Pancreas (tissue), 10 donors: Measurements from ENCODE around the gene SH3BGRL. TPM values are rescaled to one million over a fixed set of nuclear protein-coding genes. Genes with fewer than 3 reads are reported as not detected.

Experiments used
- ATAC-seq, 4 donors: fragments of 200-7000 bp; cut with Tn5 transposase; one replicate each; pipeline versions ENCODE4 v1.8.0 to v1.9.1; 2020; ENCODE audit warnings: mild to moderate bottlenecking in 4 of 4, moderate library complexity in 4 of 4
- DNase-seq, 6 donors: peaks; one replicate each; pipeline ENCODE4 v3.0.0-alpha.2; 2020
- FAIRE-seq: peaks from 2 replicates; lab custom pipeline; 2012; peaks lifted over from hg19 to GRCh38; lab: Jason Lieb, UNC
- H3K27ac ChIP-seq, 4 donors: fragments of 200-600 bp; sonication (generic); 1 replicate in 3 of 4; 2 replicates in 1 of 4; pipeline versions ENCODE4 v1.5.0 to v1.8.0; 2020
- H3K27me3 ChIP-seq, 4 donors: fragments of 200-600 bp; one replicate each; pipeline ENCODE4 v1.8.0; 2021
- H3K36me3 ChIP-seq, 3 donors: fragments of 200-600 bp; sonication (generic) in 1 of 3; one replicate each; pipeline versions ENCODE4 v1.5.0 to v1.8.0; 2020 to 2021
- H3K4me1 ChIP-seq, 3 donors: fragments of 200-600 bp; one replicate each; pipeline ENCODE4 v1.8.0; 2021
- H3K4me3 ChIP-seq, 4 donors: fragments of 200-600 bp; sonication (generic) in 2 of 4; one replicate each; pipeline versions ENCODE4 v1.5.0 to v1.8.0; 2020 to 2021
- H3K9me3 ChIP-seq, 4 donors: fragments of 200-600 bp; one replicate each; pipeline ENCODE4 v1.8.0; 2021
- WGBS, 2 donors: extraction: QIAGEN DNeasy Blood & Tissue Kit; methylation state at CpG; one replicate each; pipeline ENCODE4 v1.1.7; 2013; 5-methylcytosine and 5-hydroxymethylcytosine counted together
- intact Hi-C, 3 donors: fragments of 100-400 bp; cut with DNase I; formaldehyde crosslinking; loops; one replicate each; pipeline versions ENCODE4 v1.11.1 to v1.14.2; 2022
- polyA plus RNA-seq, 2 donors: library from polyadenylated mRNA; stranded (reverse); fragments of 200-250 nt; gene quantifications; one replicate each; pipeline ENCODE4 v1.2.3, GENCODE V29; 2013
- total RNA-seq, 6 donors: library from RNA; stranded (reverse); fragmentation: NEBNext Ultra II Directional in 4 of 6; extraction: Animal tissue kit (Norgen Biotek cat#: 25700) in 4 of 6; gene quantifications; one replicate each; pipeline versions ENCODE4 v1.2.1 to v1.2.4, GENCODE V29; 2021 to 2023
- TF ChIP-seq, protein P1 (sequence below), 4 donors: fragments of 200-600 bp; sonication (generic) in 3 of 4; IDR thresholded peaks; one replicate each; pipeline versions ENCODE4 v1.5.0 to v1.8.0; 2021; ENCODE audit warnings: antibody characterized with exemption in 4 of 4
- donor health status: healthy with polysubstance abuse.
- donor health status: DM: no; HTN: no; CAD: no; lungs with moderate emphysema.
- donor health status: DM: no; HTN: no; CAD: no.
- donor health status: control.
- donor health status: control.
- donor health status: Bipolar disorder and iron deficiency.
- donor health status: DM: yes; HTN: yes; CAD: no.
- donor health status: DM: no; HTN: no; CAD: no.
- donor health status: DM: no; HTN: no; CAD: no.
- donor health status: DM: yes; HTN: yes; CAD: no.

SH3BGRL gene
- total and polyA plus RNA-seq, 8 donors: 28.1 to 67.0 (median 37.2) TPM

DNA sequence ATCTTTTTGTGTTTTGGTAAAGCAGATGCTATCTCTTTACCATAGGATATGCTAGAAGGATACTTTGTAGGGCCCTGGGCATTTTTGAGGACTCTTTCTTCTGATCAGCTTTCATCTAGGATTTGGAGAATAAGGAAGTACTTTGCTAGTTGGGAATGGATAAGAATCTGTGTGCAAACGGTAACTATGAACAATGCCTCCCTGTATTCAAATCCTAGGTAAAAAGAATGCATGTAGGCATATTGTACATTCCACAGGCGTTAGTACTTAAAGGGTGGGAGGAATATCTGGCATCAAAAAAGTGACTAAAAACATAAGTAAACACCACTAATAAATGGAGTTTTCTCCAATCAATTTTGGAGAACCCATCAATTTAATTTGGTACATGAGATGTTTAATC, 59.7 kb downstream of the SH3BGRL start:
- intact Hi-C loops: no loop called here
- no peak for DNase-seq
- Histone ChIP-seq H3K4me1 (no peaks in the 10 kb centered on the region), H3K9me3 (no peaks in the 10 kb centered on the region), H3K27me3 (no peaks in the 10 kb centered on the region), H3K27ac (no peak overlapping the region), H3K36me3 (no peaks in the 10 kb centered on the region), H3K4me3 (no peak overlapping the region)
- no peak for ATAC-seq
- FAIRE-seq: no peak
- 48 to 64% methylated on average over 2 of the region's 2 CpGs for whole genome bisulfite sequencing, 2 donors
- TF ChIP-seq, protein P1, sequence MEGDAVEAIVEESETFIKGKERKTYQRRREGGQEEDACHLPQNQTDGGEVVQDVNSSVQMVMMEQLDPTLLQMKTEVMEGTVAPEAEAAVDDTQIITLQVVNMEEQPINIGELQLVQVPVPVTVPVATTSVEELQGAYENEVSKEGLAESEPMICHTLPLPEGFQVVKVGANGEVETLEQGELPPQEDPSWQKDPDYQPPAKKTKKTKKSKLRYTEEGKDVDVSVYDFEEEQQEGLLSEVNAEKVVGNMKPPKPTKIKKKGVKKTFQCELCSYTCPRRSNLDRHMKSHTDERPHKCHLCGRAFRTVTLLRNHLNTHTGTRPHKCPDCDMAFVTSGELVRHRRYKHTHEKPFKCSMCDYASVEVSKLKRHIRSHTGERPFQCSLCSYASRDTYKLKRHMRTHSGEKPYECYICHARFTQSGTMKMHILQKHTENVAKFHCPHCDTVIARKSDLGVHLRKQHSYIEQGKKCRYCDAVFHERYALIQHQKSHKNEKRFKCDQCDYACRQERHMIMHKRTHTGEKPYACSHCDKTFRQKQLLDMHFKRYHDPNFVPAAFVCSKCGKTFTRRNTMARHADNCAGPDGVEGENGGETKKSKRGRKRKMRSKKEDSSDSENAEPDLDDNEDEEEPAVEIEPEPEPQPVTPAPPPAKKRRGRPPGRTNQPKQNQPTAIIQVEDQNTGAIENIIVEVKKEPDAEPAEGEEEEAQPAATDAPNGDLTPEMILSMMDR (IDR thresholded peaks at IDR 0.05): no peak

- TF ChIP-seq, protein P1 (IDR thresholded peaks at IDR 0.05): no peak
- no peaks in the 10 kb centered on the region for H3K27me3 ChIP-seq
- no peaks in the 10 kb centered on the region for H3K9me3 ChIP-seq
- intact Hi-C loops: no loop called here
- no peak for DNase-seq
- 11 to 15% methylated on average over 2 of the region's 2 CpGs for WGBS, 2 donors
- H3K4me3 ChIP-seq: no peak overlapping the region
- H3K27ac ChIP-seq: no peak overlapping the region
- no peak for ATAC-seq
- H3K4me1 ChIP-seq: no peaks in the 10 kb centered on the region
- FAIRE-seq: no peak
- H3K36me3 ChIP-seq: no peaks in the 10 kb centered on the region
Measured at GRCh38 chrX:81263059-81263458, 61.2 kb downstream of the SH3BGRL start.

DNA sequence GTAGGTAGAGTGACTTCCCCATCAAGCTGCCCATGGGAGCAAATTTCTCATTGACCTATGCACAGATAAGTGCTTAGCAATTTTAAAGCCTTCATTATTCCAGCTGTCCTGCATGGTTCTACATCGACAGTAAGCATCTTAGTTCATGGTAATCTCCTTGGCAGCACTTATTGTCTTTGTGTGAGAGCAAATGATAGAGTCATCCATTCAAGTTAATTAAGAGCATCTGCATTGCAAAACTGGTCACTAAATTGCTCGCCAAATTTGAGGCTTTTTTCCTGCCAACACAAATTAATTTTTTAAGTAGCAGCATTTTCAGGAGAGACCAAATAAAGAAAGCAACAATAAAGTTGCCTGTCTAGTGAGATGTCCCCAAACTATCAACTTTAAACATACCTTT, 76.7 kb downstream of the SH3BGRL start:
- TF ChIP-seq, protein P1 (IDR thresholded peaks at IDR 0.05): no peak
- Histone ChIP-seq H3K9me3 (no peaks in the 10 kb centered on the region), H3K27ac (no peak overlapping the region), H3K4me1 (no peaks in the 10 kb centered on the region), H3K36me3 (no peaks in the 10 kb centered on the region), H3K4me3 (no peak overlapping the region), H3K27me3 (no peaks in the 10 kb centered on the region)
- DNase-seq: no peak
- intact Hi-C loops: no loop called here
- no peak for FAIRE-seq
- ATAC-seq: no peak
- 63 to 93% methylated on average over 2 of the region's 2 CpGs for WGBS, 2 donors

GRCh38 chrX:81280148-81280547, 78.2 kb downstream of the SH3BGRL start:
- TF ChIP-seq, protein P1 (IDR thresholded peaks at IDR 0.05): no peak
- Histone ChIP-seq H3K9me3 (no peaks in the 10 kb centered on the region), H3K4me3 (no peak overlapping the region), H3K27me3 (no peaks in the 10 kb centered on the region), H3K36me3 (no peaks in the 10 kb centered on the region), H3K27ac (no peak overlapping the region), H3K4me1 (no peaks in the 10 kb centered on the region)
- intact Hi-C loops: no loop called here
- FAIRE-seq (no peak), ATAC-seq (no peak), DNase-seq (no peak)
- WGBS, 2 donors: 67 to 91% methylated on average over 8 of the region's 8 CpGs

DNA sequence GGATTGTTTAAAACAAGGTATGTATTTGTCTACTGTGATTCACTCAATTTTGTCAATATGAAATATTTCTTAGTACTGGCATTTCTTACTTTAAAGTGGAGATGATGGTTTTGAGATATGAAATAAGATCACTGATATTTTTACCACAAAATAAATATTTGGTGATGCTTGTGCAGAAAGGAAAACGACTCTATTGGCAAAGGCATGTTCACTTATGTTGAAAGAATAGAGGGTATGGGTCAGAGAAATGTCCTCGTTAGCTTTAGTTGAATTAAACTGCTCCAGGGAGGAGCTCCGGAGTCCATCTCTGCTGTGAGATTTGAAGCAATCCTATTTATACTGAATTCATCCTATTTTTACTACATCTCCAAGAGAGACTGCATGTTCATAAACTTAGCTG, 84.2 kb downstream of the SH3BGRL start:
- Histone ChIP-seq H3K9me3 (peaks cover 0 to 3% (median 0%) of the 10 kb centered on the region in 4 donors), H3K27ac (no peak overlapping the region), H3K36me3 (no peaks in the 10 kb centered on the region), H3K4me3 (no peak overlapping the region), H3K4me1 (no peaks in the 10 kb centered on the region), H3K27me3 (no peaks in the 10 kb centered on the region)
- intact Hi-C loops: no loop called here
- FAIRE-seq: no peak
- 47 to 80% methylated on average over 3 of the region's 3 CpGs for WGBS, 2 donors
- DNase-seq: no peak
- no peak for ATAC-seq
- TF ChIP-seq, protein P1 (IDR thresholded peaks at IDR 0.05): no peak
